Measurements from ENCODE around the gene EHBP1. TPM values are rescaled to one million over a fixed set of nuclear protein-coding genes. Genes with fewer than 3 reads are reported as not detected.

The EHBP1 gene
- total RNA-seq, 1 donor from 2014 or later: 25.6 TPM

GRCh38 chr2:62784341-62784740 lies 78.8 kb downstream of the EHBP1 start:
- DNase-seq (ENCODE audit: low spot score): no peak
- H3K4me1 Mint-ChIP-seq (ENCODE audit: low read depth): peaks cover 11% of the 10 kb centered on the region
- peaks cover 9% of the 10 kb centered on the region for H3K36me3 Mint-ChIP-seq (ENCODE audit: low read depth)
- H3K27me3 Mint-ChIP-seq (ENCODE audit: low read depth): no peaks in the 10 kb centered on the region
- no peak overlapping the region for H3K4me3 Mint-ChIP-seq (ENCODE audit: low read depth)
- no peaks in the 10 kb centered on the region for H3K9me3 Mint-ChIP-seq
- intact Hi-C loops (cut with micrococcal nuclease): no loop called here
- H3K27ac Mint-ChIP-seq: no peak overlapping the region

DNA sequence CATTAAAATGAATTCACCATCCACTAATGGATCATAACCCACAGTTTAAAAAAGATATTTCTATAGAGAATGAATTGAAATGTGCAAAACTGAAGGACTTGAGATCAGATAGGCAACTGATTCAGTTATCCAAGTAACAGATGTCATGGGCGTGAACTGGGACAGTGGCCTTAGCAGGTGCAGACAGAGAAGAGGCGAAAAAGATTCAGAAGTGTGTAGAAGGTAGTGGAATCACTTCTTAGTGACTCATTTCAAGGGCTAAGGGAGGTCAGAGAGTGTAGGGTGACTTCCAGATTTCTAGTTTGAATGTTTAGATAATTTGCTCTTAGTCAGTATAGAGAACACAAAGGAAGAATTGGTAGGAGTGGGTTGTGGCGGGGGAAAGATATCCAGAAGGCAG lies 79.7 kb downstream of the EHBP1 start:
- H3K27ac Mint-ChIP-seq: no peak overlapping the region
- no peak for DNase-seq (ENCODE audit: low spot score)
- intact Hi-C loops (cut with micrococcal nuclease): loop anchor here (5.0 kb wide), 1 partner anchor 637 kb away; no protein-coding TSS in a partner anchor
- no peak overlapping the region for H3K4me3 Mint-ChIP-seq (ENCODE audit: low read depth)
- H3K9me3 Mint-ChIP-seq: no peaks in the 10 kb centered on the region
- H3K36me3 Mint-ChIP-seq (ENCODE audit: low read depth): peaks cover 9% of the 10 kb centered on the region
- peaks cover 11% of the 10 kb centered on the region for H3K4me1 Mint-ChIP-seq (ENCODE audit: low read depth)
- no peaks in the 10 kb centered on the region for H3K27me3 Mint-ChIP-seq (ENCODE audit: low read depth)

DNA sequence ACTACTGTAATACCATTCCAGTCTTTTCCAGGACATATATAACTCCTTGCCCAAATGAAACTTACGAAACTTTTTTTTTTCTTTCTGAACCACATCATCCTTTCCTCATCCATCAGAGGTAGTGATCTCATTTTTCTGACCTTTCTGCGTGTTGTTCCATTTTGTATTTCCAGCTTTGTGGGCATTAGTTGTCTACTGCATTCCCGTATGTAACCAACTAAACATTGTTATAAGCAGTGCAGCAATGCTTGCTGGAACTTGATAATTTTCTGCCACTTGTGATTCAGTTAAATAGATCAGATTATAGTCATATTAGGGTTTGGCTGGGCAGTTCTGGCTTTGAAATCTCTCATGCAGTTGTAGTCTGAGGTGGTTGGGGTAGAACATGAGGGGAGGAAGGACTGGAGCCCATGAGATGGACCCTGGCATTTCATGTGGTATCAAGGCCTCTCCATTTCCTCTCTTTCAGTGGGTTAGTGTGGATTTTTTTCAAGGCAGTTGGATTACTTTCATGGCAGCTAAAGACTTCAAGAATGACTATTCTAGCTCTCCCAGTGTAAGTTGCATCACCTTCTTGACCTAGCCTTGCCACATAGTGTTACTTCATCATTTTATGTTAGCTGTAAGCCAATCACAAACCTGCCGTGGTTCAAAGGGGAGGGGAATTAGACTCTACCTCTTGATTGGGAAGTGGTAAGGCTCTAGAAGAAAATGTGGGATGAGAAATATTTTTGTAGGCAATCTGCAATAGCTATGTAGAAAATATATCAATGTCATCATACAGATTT lies 80.5 kb downstream of the EHBP1 start:
- Mint-ChIP-seq H3K4me1 (ENCODE audit: low read depth) (peaks cover 11% of the 10 kb centered on the region), H3K27me3 (ENCODE audit: low read depth) (no peaks in the 10 kb centered on the region), H3K9me3 (no peaks in the 10 kb centered on the region), H3K27ac (no peak overlapping the region), H3K4me3 (ENCODE audit: low read depth) (no peak overlapping the region), H3K36me3 (ENCODE audit: low read depth) (peaks cover 9% of the 10 kb centered on the region)
- no peak for DNase-seq (ENCODE audit: low spot score)
- intact Hi-C loops (cut with micrococcal nuclease): loop anchor here (5.0 kb wide), 1 partner anchor 636 kb away; no protein-coding TSS in a partner anchor

DNA sequence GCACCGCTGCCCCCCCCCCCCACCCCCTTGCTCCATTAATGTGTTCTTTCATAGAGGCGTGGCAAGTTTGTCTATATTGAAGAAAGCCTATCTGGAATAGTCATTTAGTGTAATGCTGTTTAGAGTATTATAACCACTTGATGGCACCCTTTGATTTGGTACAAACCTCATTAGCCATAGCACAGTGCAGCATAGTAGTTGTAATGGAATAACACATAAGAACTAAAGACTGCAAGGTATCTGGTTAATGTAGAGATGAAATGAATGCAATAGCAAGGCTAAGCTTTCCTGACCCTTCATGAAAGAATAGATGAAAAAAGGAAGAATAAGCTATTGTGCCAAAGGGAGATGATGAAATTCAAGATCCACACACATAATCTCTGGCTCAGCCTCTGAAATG lies 81.9 kb downstream of the EHBP1 start:
- Mint-ChIP-seq H3K27ac (no peak overlapping the region), H3K4me3 (ENCODE audit: low read depth) (no peak overlapping the region), H3K9me3 (no peaks in the 10 kb centered on the region), H3K27me3 (ENCODE audit: low read depth) (no peaks in the 10 kb centered on the region), H3K36me3 (ENCODE audit: low read depth) (peaks cover 9% of the 10 kb centered on the region), H3K4me1 (ENCODE audit: low read depth) (peaks cover 11% of the 10 kb centered on the region)
- DNase-seq (ENCODE audit: low spot score): no peak
- intact Hi-C loops (cut with micrococcal nuclease): loop anchor here (5.0 kb wide), 1 partner anchor 635 kb away; no protein-coding TSS in a partner anchor

DNA sequence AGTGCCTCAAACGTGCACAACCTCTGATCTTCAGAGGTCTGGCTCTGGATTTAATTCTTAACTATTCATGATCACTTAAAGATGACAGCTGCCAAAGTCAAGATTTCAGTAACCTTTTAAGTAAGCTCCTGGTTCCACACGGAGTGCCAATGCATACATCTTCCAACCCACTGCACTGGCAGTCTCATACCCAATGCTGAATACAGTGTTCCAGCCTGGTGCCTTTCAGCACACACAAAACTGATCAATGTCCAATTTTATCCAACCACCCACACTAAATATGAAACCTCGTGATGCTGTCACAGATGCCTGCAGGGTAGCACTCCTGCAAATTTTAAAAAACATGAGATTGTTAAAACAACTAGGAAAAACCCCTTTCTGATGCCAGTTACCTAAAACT lies 84.0 kb downstream of the EHBP1 start:
- H3K27me3 Mint-ChIP-seq (ENCODE audit: low read depth): no peaks in the 10 kb centered on the region
- intact Hi-C loops (cut with micrococcal nuclease): loop anchor here (2.0 to 5.0 kb wide), 2 partner anchors 257 to 633 kb away; no protein-coding TSS in a partner anchor
- no peak for DNase-seq (ENCODE audit: low spot score)
- no peaks in the 10 kb centered on the region for H3K36me3 Mint-ChIP-seq (ENCODE audit: low read depth)
- H3K4me3 Mint-ChIP-seq (ENCODE audit: low read depth): no peak overlapping the region
- H3K9me3 Mint-ChIP-seq: no peaks in the 10 kb centered on the region
- H3K27ac Mint-ChIP-seq: no peak overlapping the region
- H3K4me1 Mint-ChIP-seq (ENCODE audit: low read depth): peaks cover 11% of the 10 kb centered on the region

DNA sequence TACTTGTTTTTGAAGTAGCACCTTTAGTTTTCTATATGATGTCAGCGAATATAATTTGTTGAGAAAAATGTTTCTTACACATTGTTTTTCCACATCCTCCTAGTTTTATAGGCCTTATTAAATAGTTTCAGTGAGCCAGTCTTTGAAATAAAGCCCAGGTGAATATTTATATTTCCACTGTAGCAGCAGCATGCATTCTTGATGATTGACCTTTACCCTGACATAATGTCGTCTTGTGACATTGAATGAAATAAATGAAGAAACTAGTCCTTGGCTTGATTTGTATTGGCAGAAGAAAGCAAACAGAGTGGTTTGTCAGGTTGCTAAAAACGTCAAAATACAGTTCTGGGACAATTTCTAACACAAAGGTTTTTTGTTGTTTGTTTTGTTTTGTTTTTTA lies 84.4 kb downstream of the EHBP1 start:
- intact Hi-C loops (cut with micrococcal nuclease): loop anchor here (2.0 to 5.0 kb wide), 2 partner anchors 257 to 632 kb away; no protein-coding TSS in a partner anchor
- no peak for DNase-seq (ENCODE audit: low spot score)
- H3K4me1 Mint-ChIP-seq (ENCODE audit: low read depth): peaks cover 11% of the 10 kb centered on the region
- no peaks in the 10 kb centered on the region for H3K27me3 Mint-ChIP-seq (ENCODE audit: low read depth)
- H3K4me3 Mint-ChIP-seq (ENCODE audit: low read depth): no peak overlapping the region
- H3K36me3 Mint-ChIP-seq (ENCODE audit: low read depth): no peaks in the 10 kb centered on the region
- no peaks in the 10 kb centered on the region for H3K9me3 Mint-ChIP-seq
- no peak overlapping the region for H3K27ac Mint-ChIP-seq

- H3K4me1 Mint-ChIP-seq (ENCODE audit: low read depth): no peaks in the 10 kb centered on the region
- no peak overlapping the region for H3K27ac Mint-ChIP-seq
- no peaks in the 10 kb centered on the region for H3K36me3 Mint-ChIP-seq (ENCODE audit: low read depth)
- H3K27me3 Mint-ChIP-seq (ENCODE audit: low read depth): no peaks in the 10 kb centered on the region
- intact Hi-C loops (cut with micrococcal nuclease): no loop called here
- no peak for DNase-seq (ENCODE audit: low spot score)
- no peak overlapping the region for H3K4me3 Mint-ChIP-seq (ENCODE audit: low read depth)
- no peaks in the 10 kb centered on the region for H3K9me3 Mint-ChIP-seq
Measured at GRCh38 chr2:62792408-62792807, 86.9 kb downstream of the EHBP1 start.

DNA sequence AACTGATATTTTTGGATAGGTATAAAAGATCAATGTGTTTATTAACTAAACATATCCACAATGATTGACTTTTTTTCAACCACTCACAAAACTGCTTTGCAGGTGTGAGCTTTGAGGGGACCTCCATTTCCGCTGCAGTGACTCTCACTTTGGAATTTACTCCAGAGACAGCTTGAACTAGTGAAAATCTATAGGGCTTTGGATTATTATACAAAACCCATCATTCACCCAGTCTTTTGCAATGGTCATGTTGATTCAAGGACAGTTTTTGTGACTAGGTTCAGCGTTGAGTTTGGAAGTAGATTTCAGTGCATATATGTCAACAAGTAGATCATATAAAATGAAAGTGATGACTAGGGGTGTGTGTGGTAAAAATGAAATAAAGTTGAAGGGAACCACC lies 87.7 kb downstream of the EHBP1 start:
- Mint-ChIP-seq H3K4me1 (ENCODE audit: low read depth) (no peaks in the 10 kb centered on the region), H3K27ac (no peak overlapping the region), H3K9me3 (no peaks in the 10 kb centered on the region), H3K36me3 (ENCODE audit: low read depth) (no peaks in the 10 kb centered on the region), H3K4me3 (ENCODE audit: low read depth) (no peak overlapping the region), H3K27me3 (ENCODE audit: low read depth) (no peaks in the 10 kb centered on the region)
- no peak for DNase-seq (ENCODE audit: low spot score)
- intact Hi-C loops (cut with micrococcal nuclease): no loop called here

DNA sequence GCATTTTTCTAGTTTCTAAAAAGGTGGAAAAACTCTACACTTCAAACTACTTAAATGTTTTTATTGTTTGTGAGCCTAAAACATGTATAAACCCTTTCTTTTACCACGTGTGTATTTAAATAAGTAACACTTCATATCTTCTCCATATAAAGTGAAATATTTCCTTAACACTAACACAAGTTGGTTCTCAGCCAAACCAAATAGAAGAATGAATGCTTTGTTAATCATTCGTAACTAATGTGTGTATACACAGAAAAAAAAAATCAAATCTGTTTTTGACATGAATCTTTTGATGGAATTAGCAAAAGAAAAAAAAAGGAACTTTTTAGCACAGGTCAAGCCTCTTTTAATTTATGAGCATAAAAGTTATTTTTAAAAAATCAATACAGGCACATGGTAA lies 89.3 kb downstream of the EHBP1 start:
- no peaks in the 10 kb centered on the region for H3K4me1 Mint-ChIP-seq (ENCODE audit: low read depth)
- H3K9me3 Mint-ChIP-seq: no peaks in the 10 kb centered on the region
- H3K4me3 Mint-ChIP-seq (ENCODE audit: low read depth): no peak overlapping the region

GRCh38 chr2:62795341-62795740 lies 89.8 kb downstream of the EHBP1 start:
- Mint-ChIP-seq H3K27me3 (ENCODE audit: low read depth) (no peaks in the 10 kb centered on the region), H3K36me3 (ENCODE audit: low read depth) (no peaks in the 10 kb centered on the region), H3K9me3 (no peaks in the 10 kb centered on the region), H3K27ac (no peak overlapping the region), H3K4me3 (ENCODE audit: low read depth) (no peak overlapping the region), H3K4me1 (ENCODE audit: low read depth) (peaks cover 4% of the 10 kb centered on the region)
- DNase-seq (ENCODE audit: low spot score): no peak
- intact Hi-C loops (cut with micrococcal nuclease): no loop called here

More for the DNA sequence above, 89.3 kb downstream of the EHBP1 start:
- H3K27me3 Mint-ChIP-seq (ENCODE audit: low read depth): no peaks in the 10 kb centered on the region
- intact Hi-C loops (cut with micrococcal nuclease): no loop called here
- no peak for DNase-seq (ENCODE audit: low spot score)
- H3K27ac Mint-ChIP-seq: no peak overlapping the region
- H3K36me3 Mint-ChIP-seq (ENCODE audit: low read depth): no peaks in the 10 kb centered on the region

- no peaks in the 10 kb centered on the region for H3K27me3 Mint-ChIP-seq (ENCODE audit: low read depth)
- intact Hi-C loops (cut with micrococcal nuclease): no loop called here
- no peak overlapping the region for H3K4me3 Mint-ChIP-seq (ENCODE audit: low read depth)
- H3K36me3 Mint-ChIP-seq (ENCODE audit: low read depth): no peaks in the 10 kb centered on the region
- DNase-seq (ENCODE audit: low spot score): no peak
- peaks cover 18% of the 10 kb centered on the region for H3K4me1 Mint-ChIP-seq (ENCODE audit: low read depth)
- H3K27ac Mint-ChIP-seq: no peak overlapping the region
- no peaks in the 10 kb centered on the region for H3K9me3 Mint-ChIP-seq
Measured at GRCh38 chr2:62797107-62797506, 91.6 kb downstream of the EHBP1 start.

DNA sequence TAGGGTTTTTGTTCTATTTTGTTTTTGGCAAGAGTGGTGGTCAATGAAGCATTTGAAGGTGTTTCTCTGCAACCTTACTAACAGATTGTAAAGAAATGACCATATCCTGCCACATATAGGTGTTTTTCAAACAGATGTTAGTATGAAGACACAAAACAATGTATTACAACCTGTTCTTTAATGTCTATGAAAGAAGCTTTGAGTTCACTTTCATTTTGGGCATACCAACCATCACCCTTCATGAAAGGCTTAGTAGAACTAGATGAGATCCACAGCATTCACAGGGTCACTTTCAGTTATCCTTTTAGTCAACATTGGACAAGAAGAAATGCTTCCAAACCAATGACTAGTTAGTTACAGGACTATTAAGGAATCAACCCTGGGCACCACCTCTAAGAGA lies 95.1 kb downstream of the EHBP1 start:
- no peaks in the 10 kb centered on the region for H3K27me3 Mint-ChIP-seq (ENCODE audit: low read depth)
- no peak for DNase-seq (ENCODE audit: low spot score)
- no peak overlapping the region for H3K27ac Mint-ChIP-seq
- H3K4me3 Mint-ChIP-seq (ENCODE audit: low read depth): no peak overlapping the region
- H3K9me3 Mint-ChIP-seq: no peaks in the 10 kb centered on the region
- H3K4me1 Mint-ChIP-seq (ENCODE audit: low read depth): peaks cover 19% of the 10 kb centered on the region
- intact Hi-C loops (cut with micrococcal nuclease): no loop called here
- no peaks in the 10 kb centered on the region for H3K36me3 Mint-ChIP-seq (ENCODE audit: low read depth)

DNA sequence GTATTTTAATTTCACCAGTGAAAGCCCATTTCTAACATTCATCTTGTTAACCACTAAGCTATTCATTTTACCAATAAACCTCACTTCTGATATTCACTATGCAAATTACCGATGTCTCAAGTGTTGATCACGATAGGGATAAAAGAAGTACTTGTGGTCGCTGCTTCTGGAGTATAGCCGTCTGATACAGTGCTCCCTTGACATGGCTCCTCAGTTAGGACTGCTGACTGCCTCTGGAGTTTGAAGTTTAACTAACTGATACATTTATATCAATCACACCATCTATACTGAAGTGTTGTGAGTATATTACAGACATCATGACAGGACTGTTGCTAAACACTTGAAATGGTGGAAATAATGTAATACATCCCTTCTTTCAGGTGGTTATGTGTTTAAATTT lies 95.6 kb downstream of the EHBP1 start:
- intact Hi-C loops (cut with micrococcal nuclease): no loop called here

More for the DNA sequence above, 95.6 kb downstream of the EHBP1 start:
- Mint-ChIP-seq H3K36me3 (ENCODE audit: low read depth) (peaks cover under 1% of the 10 kb centered on the region), H3K9me3 (peaks cover 1% of the 10 kb centered on the region), H3K27ac (no peak overlapping the region), H3K4me3 (ENCODE audit: low read depth) (no peak overlapping the region), H3K4me1 (ENCODE audit: low read depth) (peaks cover 19% of the 10 kb centered on the region), H3K27me3 (ENCODE audit: low read depth) (no peaks in the 10 kb centered on the region)
- no peak for DNase-seq (ENCODE audit: low spot score)

Measured in activated T-helper 2 cell treated with anti-CD3 and anti-CD28 coated beads, Interferon-gamma antibody, Interleukin-2, Interleukin-4, amounts not matched to agents 10 μg/mL and 5 μg/mL and 100 μg/mL, durations not matched to agents 14 hours and 24 hours and 36 hours (primary cell).